ENCODE measurements around the gene TFB1M.

DNA sequence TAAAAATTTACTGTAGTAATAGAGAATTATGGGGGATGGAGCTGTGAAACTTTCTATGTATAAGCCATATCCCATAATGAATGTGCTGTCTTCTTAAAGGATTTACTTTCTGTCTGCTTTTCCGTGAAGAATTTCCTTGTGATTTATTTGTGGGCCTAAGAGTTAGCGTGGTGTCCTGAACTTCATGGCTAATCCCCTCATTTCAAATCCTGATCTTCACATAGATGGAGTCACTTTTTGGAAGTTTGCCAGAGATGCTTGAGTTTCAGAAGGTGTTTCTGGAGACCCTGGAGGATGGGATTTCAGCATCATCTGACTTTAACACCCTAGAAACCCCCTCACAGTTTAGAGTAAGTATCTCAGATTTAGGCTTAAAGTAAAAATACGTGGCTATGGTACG is 69.8 kb downstream of the TFB1M start:
- TF ChIP-seq PATZ1 (CRISPR knock-in tag; IDR thresholded peaks at IDR 0.05; ENCODE audit: borderline replicate concordance), result no peak
- no peak for TF ChIP-seq CSDC2 (CRISPR knock-in tag; IDR thresholded peaks at IDR 0.05)
- TF ChIP-seq, protein P1, sequence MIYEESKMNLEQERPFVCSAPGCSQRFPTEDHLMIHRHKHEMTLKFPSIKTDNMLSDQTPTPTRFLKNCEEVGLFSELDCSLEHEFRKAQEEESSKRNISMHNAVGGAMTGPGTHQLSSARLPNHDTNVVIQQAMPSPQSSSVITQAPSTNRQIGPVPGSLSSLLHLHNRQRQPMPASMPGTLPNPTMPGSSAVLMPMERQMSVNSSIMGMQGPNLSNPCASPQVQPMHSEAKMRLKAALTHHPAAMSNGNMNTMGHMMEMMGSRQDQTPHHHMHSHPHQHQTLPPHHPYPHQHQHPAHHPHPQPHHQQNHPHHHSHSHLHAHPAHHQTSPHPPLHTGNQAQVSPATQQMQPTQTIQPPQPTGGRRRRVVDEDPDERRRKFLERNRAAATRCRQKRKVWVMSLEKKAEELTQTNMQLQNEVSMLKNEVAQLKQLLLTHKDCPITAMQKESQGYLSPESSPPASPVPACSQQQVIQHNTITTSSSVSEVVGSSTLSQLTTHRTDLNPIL (CRISPR knock-in tag; IDR thresholded peaks at IDR 0.05; ENCODE audit: low read depth), result no peak
- TF ChIP-seq RARB (CRISPR knock-in tag; IDR thresholded peaks at IDR 0.05), result no peak
- no peak for TF ChIP-seq OSR1 (CRISPR knock-in tag; IDR thresholded peaks at IDR 0.05)
- TF ChIP-seq ZFP3 (CRISPR knock-in tag; IDR thresholded peaks at IDR 0.05), result no peak
- no peak for TF ChIP-seq GLIS3 (CRISPR knock-in tag; IDR thresholded peaks at IDR 0.05)
- no peak for TF ChIP-seq ESRRG (CRISPR knock-in tag; IDR thresholded peaks at IDR 0.05)
- TF ChIP-seq ZNF8 (CRISPR knock-in tag; IDR thresholded peaks at IDR 0.05), result no peak
- TF ChIP-seq ARNTL (CRISPR knock-in tag; IDR thresholded peaks at IDR 0.05; ENCODE audit: borderline replicate concordance, low read depth), result no peak
- TF ChIP-seq ZFP30 (CRISPR knock-in tag; IDR thresholded peaks at IDR 0.05), result no peak
- TF ChIP-seq BACH2 (CRISPR knock-in tag; IDR thresholded peaks at IDR 0.05; ENCODE audit: borderline replicate concordance), result no peak
- no peak for TF ChIP-seq TCF4 (CRISPR knock-in tag; IDR thresholded peaks at IDR 0.05; ENCODE audit: borderline replicate concordance)
